Stimulated activated CD4-positive, alpha-beta T cell treated with anti-CD3 and anti-CD28 coated beads, Interleukin-15, amount 100 ng/mL, for 48 hours (primary cell): ENCODE data around the gene CALHM2.
A peak's percentile ranks its signal among the peaks of the same experiment; 100 is the strongest.
"Not testable (repeated sequence)": the region's sequence is repeated elsewhere in the genome, so short reads cannot be mapped to it uniquely, and the experiment has no call there.

Experiments used
- DNase-seq, 2 donors: peaks; one replicate each; pipeline ENCODE4 v3.0.0-alpha.2; 2020; ENCODE audit warnings: low read depth in 2 of 2

Gene CALHM2, protein sequence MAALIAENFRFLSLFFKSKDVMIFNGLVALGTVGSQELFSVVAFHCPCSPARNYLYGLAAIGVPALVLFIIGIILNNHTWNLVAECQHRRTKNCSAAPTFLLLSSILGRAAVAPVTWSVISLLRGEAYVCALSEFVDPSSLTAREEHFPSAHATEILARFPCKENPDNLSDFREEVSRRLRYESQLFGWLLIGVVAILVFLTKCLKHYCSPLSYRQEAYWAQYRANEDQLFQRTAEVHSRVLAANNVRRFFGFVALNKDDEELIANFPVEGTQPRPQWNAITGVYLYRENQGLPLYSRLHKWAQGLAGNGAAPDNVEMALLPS

DNA sequence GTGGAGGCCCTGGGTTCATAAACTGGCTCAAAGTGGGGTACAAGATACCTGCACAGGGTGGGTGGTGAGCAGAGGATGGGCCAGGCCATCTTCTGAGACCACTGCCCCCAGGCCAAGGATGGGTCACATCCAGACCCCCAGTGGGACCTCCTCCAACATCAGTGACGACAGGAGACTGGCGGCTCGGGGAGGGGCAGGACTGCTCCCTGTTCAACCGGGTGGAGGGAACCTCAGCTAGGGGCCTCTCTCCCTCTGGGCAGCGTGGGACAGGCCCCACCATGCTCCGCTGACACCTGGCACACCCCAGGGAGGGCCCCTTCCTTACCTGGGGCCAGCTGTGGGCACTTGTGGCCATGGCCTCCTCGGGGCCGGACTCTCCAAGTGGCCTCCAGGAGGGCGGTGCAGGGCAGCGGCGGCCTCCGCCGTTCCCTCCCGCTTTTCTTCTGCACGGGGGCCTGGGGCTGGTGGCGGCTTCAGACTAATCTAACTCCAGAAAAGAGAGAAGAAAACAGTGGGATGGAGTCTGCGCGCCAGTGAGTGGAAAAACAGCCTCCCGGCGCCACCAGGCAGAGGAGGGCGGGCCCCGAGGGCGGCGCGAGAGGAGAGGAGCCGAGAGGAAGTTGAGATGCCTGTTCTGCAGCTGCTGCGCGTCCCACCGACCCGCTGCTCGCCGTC lies at the start of gene CALHM2:
CALHM2 (minus strand) TSS at position 540 of the 675 bp plus-strand sequence. CDS start 2,429 bp downstream, outside the sequence.
- peak; percentile 33 to 46 for DNase-seq

DNA sequence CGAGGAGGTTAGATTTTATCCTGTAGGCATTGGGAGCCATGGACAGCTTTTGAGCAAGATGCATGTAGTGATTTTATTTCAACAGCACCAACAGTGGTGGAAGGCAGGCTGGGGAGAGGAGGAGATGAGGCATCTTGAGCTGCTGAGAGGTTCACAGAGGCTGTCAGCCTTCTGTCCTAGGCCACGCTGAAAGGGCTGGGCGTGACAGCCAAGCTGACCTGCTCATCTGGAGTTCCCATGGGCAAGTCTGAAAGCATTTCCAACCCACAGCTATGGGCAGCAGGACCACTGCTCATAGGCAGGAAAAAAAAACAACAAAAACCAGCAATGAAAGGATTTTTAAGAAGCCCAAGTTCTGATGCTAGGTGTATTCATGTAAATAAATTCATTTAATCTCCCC lies 49.0 kb upstream of the CALHM2 start:
- DNase-seq, result no peak

- no peak for DNase-seq
These were observed 48.3 kb upstream of the CALHM2 start for GRCh38 chr10:103500481-103500880.

- DNase-seq, result no peak
These were observed 47.7 kb upstream of the CALHM2 start for GRCh38 chr10:103499881-103500280.

DNA sequence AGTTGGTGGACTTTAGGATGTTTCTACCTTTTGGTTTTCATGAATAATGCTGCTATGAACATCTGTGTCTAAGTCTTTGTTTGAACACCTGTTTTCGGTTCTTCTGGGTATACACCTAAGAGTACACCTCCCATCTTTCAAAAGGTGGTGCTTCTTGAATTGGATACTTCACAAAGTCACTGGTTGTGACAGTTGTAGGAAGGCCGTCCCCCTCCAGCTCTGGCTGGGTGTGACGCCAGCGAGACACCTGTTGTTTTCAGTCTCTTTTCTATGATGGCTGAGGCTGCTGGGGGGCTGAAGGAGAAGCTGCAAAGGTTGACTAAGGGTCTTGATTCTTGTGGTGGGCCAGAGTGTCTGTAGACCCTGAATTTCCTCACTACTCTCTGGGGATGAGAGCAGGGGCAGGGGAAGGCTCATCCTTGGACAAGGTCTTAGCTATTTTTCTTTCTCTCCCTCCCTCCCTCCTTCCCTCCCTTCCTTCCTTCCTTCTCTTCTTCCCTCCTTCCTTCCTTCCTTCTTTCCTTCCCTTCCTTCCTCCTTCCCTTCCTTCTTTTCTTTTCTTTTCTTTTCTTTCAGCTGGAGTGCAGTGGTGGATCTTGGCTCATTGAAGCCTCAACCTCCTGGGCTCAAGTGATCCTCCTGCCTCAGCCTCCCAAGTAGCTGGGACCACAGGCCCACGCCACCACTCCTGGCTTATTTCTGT lies 46.9 kb upstream of the CALHM2 start:
- no peak for DNase-seq

DNA sequence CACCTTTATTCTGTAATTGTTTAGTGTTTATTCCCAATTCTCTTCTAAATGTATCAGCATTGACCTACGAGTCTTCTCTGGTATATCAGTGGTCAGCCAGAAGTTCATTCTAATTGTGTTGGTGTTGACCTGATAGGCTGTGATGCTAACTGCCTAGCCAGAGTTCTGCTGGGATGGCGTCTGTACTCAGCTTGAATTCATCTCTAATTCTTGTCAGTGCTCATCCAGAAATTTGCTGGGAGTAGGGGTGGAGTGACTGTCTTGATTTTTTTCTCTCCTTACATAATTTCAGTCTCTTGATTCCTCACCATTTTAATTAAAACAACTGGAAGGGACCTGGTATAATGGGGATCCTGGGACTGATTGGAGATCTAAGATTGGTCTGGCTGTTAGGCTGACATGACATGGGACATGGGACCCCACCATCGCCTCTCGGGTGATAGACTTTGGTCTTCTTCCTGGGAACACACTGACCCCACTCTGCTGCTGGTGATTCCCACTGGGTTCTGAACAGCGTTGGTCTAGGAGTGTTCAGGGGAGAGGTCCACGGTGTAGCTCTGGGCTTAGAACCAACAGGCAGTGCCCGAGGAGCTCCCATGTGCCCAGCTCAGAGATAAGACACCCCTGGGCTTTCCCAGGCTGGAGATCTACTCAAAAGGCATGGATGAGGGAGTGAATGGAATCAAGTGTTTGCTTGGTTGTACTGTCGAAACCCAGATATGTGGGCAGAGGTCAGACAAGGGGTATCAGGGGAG lies 45.2 kb upstream of the CALHM2 start:
- DNase-seq, result no peak

- DNase-seq, result no peak
These were observed 43.2 kb upstream of the CALHM2 start for GRCh38 chr10:103495321-103495720.

GRCh38 chr10:103493916-103494877 lies 42.0 kb upstream of the CALHM2 start:
- DNase-seq, result no peak

GRCh38 chr10:103493362-103493915 lies 41.3 kb upstream of the CALHM2 start, which contains the start of gene NEURL1:
Gene NEURL1 (plus strand): TSS chr10:103493705. CDS start chr10:103494388, 683 bp downstream.
- DNase-seq, result no peak

DNA sequence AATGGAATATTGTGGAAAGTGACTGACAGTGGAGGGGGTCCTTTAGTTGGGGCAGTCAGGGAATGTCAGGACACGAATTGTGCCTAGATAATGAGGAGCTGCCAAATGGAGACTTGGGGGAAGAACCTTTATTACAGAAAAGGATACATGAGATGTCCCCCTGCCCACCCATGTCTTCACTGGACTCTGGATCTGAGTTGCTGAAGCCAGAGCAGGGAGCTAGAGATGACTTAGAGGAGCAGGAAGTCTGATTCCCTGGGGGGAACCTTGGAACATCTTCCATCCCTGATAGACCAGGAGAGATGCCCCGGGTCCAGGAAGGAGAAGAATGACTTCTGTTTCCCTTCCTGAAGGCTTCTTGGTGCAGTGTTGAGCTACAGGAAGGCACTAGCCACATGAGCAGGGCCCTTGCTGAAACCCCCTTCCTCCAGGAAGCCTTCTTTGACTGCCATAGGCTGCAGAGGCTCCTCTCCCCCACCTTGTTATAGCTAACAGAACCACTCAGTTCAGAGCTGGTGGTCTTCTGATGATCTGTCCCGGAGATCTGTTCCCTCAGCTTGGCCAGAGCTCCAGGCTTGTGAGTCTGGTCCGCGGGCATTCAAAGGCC lies 40.6 kb upstream of the CALHM2 start:
- no peak for DNase-seq

GRCh38 chr10:103491729-103492364 lies 39.7 kb upstream of the CALHM2 start:
- DNase-seq, result no peak

GRCh38 chr10:103490986-103491314 lies 38.8 kb upstream of the CALHM2 start:
- DNase-seq, result no peak

DNA sequence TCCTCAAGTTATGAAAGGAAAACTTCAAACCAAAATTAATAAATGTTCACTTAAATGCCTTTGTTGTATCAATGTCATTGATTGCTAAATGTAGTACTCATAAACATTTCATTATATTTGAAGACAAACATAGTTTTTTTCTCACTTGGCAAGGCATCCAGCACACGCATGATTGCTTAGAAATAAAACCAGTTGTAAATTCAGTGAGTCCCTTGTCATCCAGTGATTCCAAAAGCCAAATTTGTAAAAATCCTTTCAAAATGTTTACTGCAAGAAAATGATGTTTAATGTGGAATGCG lies 35.2 kb upstream of the CALHM2 start:
- no peak for DNase-seq

- DNase-seq, result not testable (repeated sequence)
These were observed 34.7 kb upstream of the CALHM2 start for GRCh38 chr10:103486635-103487409.

DNA sequence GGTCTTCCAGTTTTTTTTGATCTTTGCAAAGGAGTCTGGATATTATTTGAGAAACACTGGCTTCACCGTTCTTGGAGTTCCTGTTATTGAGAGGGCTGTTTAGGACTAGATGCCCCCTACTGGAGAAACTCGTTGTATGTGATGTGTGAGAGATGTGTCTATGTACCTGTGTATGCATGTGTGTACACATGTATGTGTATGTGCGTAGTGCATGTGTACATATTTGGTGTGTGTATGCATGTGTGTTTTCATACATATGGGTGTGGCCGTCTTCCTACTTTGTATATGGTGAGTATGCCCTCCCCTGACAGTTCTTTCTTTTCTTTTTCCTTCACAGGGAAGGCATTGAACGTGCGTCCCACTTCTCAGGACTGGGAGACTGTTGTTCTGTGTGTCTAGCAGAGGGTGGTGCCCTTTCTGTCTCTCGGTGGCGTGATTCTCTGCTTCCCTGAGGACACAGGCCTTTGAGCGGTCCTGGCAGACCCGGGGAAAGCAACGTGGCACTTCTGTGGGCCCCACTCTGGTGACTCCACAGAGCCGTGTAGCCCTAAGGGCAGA lies 29.9 kb upstream of the CALHM2 start:
- DNase-seq, result no peak

DNA sequence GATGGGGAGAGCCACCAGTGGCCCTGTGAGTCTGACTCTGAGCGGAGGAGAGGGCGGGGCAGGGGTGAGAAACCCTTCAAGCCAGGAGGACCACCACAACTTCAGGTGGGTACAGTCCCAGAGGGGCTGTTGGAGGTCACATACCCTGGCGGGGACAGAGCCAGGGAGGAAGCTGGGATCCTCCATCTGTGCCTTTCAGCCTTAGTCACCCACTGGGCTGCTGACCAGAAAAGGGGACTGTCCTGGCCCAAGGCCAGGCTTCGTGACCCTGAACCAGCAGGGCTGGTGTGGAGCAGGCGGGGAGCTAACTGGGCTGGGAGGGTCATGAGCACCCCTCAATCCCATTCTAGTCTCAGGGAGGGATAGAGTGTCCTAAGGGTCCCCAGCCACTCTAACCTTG lies 28.4 kb upstream of the CALHM2 start:
- DNase-seq, result no peak

GRCh38 chr10:103479135-103479534 lies 27.0 kb upstream of the CALHM2 start, which contains the start of gene CALHM3:
Gene CALHM3 (minus strand): TSS chr10:103479240. CDS start chr10:103479032, 208 bp downstream.
- DNase-seq, result no peak

DNA sequence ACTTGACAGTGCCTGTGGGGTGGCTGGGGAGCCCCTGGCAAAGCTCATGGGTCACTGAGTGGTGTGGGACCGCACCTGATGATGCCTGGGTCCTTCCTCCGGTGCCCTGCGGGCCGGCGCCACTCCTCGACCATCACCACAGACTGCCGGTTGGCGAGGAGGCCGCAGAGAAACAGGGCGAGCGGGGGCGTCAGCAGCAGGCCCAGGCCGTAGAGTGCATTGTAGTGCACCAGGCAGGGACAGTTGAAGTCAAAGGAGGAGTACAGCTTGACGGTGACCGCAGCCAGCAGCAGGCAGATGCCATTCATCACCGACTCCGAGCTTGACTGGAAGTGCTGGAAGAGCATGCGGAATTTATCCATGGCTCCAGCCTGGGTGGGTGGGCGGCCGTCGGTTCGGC lies 26.5 kb upstream of the CALHM2 start:
- DNase-seq, result no peak
